HG03521 (cell line): ENCODE data around the gene SLU7.

Experiments
- ATAC-seq: cut with Tn5 transposase; IDR thresholded peaks from one replicate; pipeline ENCODE4 v1.9.1; 2021; ENCODE audit warnings: mild to moderate bottlenecking, moderate library complexity; ENCODE audit not compliant: unreplicated experiment

Gene SLU7

DNA sequence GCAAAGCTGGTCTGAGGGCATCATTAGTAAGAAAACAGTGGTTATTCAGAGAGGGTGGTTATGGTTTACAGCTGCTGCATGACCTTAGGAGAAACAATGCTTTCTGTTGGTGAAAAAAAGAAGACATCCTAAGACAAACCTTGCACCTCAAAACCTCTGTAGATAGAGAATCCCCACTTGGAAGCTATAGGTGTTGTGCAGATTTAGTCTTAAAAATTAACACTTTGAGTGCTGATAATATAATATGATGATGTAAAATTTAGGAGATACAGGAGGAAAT is 1.4 kb upstream of the SLU7 start:
- ATAC-seq = no peak

GRCh38 chr5:160419458-160420330 is 813 bp upstream of the SLU7 start:
- peak; percentile 30 for ATAC-seq

GRCh38 chr5:160399402-160400353 is 19.2 kb downstream of the SLU7 start, which contains the start of gene FAM200C:
FAM200C (minus strand) TSS chr5:160400054; CDS start chr5:160395490, 4,564 bp downstream.
- peak; percentile 64 for ATAC-seq

GRCh38 chr5:160398806-160399205 is 20.1 kb downstream of the SLU7 start:
- no peak for ATAC-seq

- no peak for ATAC-seq
Observed at GRCh38 chr5:160397492-160397891, 21.4 kb downstream of the SLU7 start.

- no peak for ATAC-seq
Observed at GRCh38 chr5:160395111-160395510, 23.8 kb downstream of the SLU7 start.

GRCh38 chr5:160390787-160391696 is 27.8 kb downstream of the SLU7 start:
- no peak for ATAC-seq

DNA sequence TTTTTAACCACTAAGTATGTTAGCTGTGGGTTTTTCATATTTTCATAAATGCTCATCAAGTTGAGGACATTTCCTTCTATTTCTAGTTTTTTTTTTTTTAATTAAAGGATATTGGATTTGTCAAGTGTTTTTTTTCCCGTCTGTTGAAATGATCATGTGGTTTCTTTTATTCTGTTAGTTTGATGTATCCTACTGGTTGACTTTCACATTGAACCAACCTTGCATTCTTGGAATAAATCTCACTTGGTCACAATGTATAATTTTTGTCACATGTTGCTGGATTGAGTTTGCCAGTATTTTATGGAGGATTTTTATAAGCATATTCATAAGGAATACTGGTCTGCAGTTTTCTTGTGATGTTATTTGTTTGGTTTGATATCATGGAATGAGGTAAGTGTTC is 31.4 kb downstream of the SLU7 start:
- ATAC-seq = no peak

GRCh38 chr5:160385496-160385895 is 33.4 kb downstream of the SLU7 start:
- no peak for ATAC-seq

DNA sequence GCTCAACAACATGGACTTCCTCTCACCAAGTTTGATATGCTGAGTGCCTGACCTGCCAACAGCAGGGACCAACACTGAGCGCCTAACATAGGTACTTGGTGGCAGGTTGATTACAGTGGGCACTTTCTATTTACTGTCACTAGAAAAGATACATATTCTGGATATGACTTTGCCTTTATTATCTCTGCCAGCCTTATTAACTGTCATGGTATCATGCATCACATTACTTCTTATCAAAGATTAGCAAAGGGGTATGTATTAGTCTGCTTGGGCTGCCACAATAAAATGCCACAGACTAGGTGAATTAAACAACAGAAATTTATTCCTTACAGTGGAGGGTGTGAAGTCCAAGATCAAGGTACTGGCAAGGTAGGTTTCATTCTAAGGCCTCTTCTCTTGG is 34.2 kb downstream of the SLU7 start:
- no peak for ATAC-seq

DNA sequence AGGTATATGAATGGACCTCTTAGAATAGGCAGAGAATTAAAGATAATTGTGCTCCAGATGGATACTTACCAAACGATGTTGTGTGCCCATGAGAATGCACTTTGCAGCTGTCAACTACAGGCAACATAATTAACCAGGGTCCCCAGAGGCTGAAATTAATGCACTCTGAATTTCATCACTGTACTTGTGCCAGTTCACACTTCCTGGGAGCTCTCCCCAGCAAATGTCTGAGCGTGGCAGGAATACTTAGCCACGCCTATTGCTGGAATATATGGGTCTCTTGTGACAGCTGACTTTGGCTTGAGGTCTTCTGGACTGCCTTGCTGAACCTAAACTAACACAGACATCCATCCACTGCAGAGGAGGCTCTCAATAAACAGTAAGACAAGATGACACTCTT is 36.5 kb downstream of the SLU7 start:
- ATAC-seq = no peak

- ATAC-seq = no peak
Observed at GRCh38 chr5:160380041-160380440, 38.8 kb downstream of the SLU7 start.

GRCh38 chr5:160379511-160379910 is 39.4 kb downstream of the SLU7 start:
- no peak for ATAC-seq

DNA sequence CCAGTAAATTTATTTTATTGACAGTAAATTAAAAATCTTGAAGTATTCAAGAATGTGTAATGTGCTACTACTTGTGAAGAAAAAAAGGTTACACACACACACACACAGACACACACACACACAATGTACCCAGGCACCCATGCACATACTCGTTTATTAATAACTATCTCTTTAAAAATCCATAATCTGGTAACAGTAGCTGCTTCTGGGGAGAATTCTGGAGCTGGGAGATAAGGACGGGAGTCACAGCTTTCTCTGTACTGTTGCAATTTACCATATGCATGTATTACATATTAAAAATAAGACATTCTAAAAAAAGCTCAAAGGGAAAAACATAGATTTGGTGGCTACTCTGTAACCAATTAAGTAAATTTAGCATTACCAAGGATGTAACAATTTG is 40.6 kb downstream of the SLU7 start:
- no peak for ATAC-seq

GRCh38 chr5:160377651-160378050 is 41.2 kb downstream of the SLU7 start:
- ATAC-seq = no peak

- no peak for ATAC-seq
Observed at GRCh38 chr5:160376416-160376815, 42.5 kb downstream of the SLU7 start.

DNA sequence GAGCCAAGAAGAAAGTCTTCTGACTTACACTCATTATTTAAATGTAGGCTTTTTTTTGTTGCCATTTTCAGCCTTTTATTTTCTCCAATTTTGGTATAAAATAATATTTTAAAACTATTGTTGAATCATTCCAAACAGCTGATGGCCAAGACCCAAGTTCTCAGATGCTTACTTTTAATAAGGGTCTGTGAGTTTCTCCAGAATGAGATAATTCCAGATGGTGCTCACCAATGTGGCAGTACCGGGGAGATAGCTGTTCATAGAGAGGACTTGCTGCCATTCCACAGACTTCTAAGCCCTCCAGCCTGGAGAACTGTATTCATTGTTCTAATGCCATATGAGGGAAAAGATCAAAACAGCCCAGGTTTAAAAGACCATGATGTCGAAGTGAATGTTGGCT is 43.2 kb downstream of the SLU7 start:
- no peak for ATAC-seq

- no peak for ATAC-seq
Observed at GRCh38 chr5:160375166-160375565, 43.7 kb downstream of the SLU7 start.

- no peak for ATAC-seq
Observed at GRCh38 chr5:160371294-160371693, 47.6 kb downstream of the SLU7 start.

DNA sequence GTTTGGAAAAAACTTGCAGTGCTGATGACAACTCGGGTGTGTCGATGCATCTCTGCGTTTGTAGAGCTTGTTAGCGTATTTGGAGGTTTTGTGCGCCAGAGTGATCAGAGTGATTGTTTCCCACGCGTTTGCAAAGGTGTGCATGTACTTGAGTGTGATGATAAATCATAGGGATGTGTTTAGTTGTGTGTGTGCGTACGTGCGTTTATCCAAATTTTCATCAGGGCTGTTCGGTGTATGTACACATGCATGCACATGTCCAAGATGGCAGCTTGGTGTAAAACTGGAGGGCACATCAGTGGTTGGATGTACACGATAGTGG is 48.2 kb downstream of the SLU7 start:
- ATAC-seq = no peak
